Measurements from ENCODE around the gene SFXN5.
A peak's percentile ranks its signal among the peaks of the same experiment; 100 is the strongest.

The SFXN5 gene

GRCh38 chr2:72892506-72893173, 178.9 kb downstream of the SFXN5 start:
- no peaks in the 10 kb centered on the region for H3K9me3 ChIP-seq (ENCODE audit: severe bottlenecking)
- no peak overlapping the region for H3K4me3 ChIP-seq (ENCODE audit: severe bottlenecking)
- ATAC-seq (ENCODE audit: low read depth) (peak; percentile 85), DNase-seq (ENCODE audit: low spot score) (no peak)
- H3K4me1 ChIP-seq (ENCODE audit: insufficient read depth, poor library complexity, severe bottlenecking): peaks cover 5% of the 10 kb centered on the region
- peak; percentile 76 for TF ChIP-seq CTCF (IDR thresholded peaks at IDR 0.05; ENCODE audit: poor library complexity, severe bottlenecking)
- H3K27ac ChIP-seq (ENCODE audit: poor library complexity, severe bottlenecking): no peak overlapping the region
- H3K27me3 ChIP-seq (ENCODE audit: insufficient read depth, poor library complexity, severe bottlenecking): no peaks in the 10 kb centered on the region
- H3K36me3 ChIP-seq (ENCODE audit: low read depth): no peaks in the 10 kb centered on the region
